GM13977 (cell line): ENCODE measurements around the gene AP3M1.

Source experiments
- DNase-seq: peaks from one replicate; pipeline ENCODE4 v3.0.0; 2012; ENCODE audit warnings: low spot score
- in situ Hi-C: fragments of 300-500 bp; cut with MboI; formaldehyde crosslinking; loops from one replicate; pipeline ENCODE4 v1.12.0; 2022; ENCODE audit warnings: low sequenced_read_pairs, low pct_unique_long_range_greater_than_20kb, mixed read lengths, inconsistent platforms; ENCODE audit not compliant: unreplicated experiment
- TF ChIP-seq, protein P1 (sequence below): IDR thresholded peaks from 2 replicates; pipeline ENCODE4 v1.5.1; 2012; ENCODE audit warnings: mild to moderate bottlenecking, control low read depth; ENCODE audit not compliant: insufficient read depth; ENCODE audit errors: extremely low read depth, missing control alignments

Gene AP3M1

DNA sequence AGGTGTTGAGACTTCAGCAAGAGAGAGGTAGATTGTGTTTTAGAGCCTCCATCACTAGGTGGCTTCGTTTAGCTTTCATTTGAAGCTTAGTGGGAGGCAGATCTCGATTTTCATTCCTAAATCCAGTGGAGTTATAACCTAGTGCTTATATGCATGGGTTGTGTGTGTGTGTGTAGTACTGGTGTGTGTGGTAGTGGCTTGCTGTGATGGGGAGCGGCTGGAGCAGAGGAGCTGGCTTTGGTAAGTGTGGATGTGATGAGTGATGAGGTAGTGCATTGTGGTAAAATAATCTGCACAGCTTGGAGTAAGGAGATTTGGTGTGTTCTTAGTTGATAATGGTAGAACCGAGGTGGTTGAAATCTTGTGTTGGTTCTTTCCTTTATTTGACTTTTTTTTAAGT is 43.2 kb downstream of the AP3M1 start:
- in situ Hi-C loops: no loop called here
- no peak for DNase-seq
- TF ChIP-seq, protein P1, sequence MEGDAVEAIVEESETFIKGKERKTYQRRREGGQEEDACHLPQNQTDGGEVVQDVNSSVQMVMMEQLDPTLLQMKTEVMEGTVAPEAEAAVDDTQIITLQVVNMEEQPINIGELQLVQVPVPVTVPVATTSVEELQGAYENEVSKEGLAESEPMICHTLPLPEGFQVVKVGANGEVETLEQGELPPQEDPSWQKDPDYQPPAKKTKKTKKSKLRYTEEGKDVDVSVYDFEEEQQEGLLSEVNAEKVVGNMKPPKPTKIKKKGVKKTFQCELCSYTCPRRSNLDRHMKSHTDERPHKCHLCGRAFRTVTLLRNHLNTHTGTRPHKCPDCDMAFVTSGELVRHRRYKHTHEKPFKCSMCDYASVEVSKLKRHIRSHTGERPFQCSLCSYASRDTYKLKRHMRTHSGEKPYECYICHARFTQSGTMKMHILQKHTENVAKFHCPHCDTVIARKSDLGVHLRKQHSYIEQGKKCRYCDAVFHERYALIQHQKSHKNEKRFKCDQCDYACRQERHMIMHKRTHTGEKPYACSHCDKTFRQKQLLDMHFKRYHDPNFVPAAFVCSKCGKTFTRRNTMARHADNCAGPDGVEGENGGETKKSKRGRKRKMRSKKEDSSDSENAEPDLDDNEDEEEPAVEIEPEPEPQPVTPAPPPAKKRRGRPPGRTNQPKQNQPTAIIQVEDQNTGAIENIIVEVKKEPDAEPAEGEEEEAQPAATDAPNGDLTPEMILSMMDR: no peak

DNA sequence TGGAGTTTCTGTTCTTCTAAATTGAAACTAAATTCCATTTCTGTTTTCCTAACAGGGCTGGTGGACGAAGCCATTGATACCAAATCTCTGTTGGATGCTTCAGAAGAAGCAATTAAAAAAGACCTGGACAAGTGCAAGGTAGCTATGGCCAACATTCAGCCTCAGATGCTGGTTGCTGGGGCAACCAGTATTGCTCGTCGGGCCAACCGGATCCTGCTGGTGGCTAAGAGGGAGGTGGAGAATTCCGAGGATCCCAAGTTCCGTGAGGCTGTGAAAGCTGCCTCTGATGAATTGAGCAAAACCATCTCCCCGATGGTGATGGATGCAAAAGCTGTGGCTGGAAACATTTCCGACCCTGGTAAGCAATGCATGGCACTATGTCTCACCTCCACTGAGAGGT is 45.6 kb downstream of the AP3M1 start:
- TF ChIP-seq, protein P1: no peak

DNA sequence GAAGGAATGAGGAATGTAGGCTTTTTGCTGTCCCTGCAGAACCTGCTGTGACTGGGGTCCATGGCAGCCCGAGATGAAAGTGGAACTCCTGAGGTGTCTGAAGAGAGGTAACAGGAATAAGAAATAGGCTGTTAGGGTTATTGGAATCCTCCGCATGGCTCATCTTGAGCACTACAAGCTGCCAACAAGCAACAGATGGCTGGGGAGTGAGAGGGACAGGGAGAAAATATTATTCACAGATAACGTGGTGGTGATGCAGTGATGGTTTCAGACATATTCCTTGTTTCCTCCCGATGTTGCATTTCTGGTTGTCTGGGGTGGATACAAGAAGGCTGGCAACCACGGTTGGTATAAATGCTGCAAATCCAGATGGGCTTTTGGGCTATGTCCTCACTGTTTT is 46.1 kb downstream of the AP3M1 start:
- TF ChIP-seq, protein P1: no peak
- in situ Hi-C loops: no loop called here
- no peak for DNase-seq

More for the DNA sequence above, 45.6 kb downstream of the AP3M1 start:
- in situ Hi-C loops: no loop called here
- no peak for DNase-seq

DNA sequence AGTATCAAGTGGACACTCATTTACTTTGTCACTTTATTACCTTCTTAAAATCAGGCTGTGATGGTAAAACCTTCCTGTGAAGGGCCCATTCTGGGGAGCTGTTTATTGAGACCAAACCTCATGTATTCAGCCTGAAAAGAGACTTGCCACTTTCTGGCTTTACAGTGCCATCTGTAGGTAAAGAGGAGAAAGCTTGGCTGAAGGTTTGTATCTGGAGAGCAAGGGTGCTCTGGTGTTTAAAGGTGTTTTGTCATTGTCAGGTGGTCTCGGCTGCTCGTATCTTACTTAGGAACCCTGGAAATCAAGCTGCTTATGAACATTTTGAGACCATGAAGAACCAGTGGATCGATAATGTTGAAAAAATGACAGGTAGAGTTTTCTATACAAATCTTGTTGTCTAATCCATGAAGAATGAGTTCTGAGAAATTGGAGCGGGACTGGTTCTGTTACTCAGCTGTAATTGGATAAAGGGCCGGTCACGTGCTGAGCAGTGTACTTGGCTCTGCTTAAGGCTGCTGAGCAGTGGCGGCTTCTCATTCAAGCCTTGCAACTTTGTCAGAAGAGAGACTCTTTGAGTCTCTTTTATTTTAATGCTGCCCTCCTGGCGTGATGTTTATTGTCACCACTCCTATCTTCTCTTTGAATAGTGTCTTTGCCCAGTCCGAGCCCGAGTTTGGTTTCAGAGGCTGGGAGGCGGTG is 46.9 kb downstream of the AP3M1 start:
- in situ Hi-C loops: no loop called here
- peak; percentile 69 for DNase-seq

DNA sequence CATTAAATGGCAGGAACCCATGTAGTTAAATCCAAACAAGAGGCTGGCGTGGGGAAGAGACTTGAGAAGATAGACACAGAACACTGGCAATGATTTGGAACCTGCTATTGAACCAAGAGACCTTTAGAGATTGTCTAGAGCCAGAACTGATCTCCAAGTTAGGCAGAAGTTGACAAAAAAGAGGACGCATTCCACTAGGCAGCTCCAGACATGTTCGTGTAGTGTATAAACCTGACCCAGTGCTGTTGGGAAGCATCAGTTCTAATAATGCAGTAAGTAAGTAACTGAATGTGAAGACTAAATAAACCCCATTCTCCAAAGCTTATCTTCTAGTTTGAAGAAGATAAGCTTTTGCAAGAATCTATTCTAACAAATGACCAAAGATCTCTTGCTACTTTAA is 50.8 kb downstream of the AP3M1 start:
- in situ Hi-C loops: no loop called here
- TF ChIP-seq, protein P1: no peak
- no peak for DNase-seq

More for the DNA sequence above, 46.9 kb downstream of the AP3M1 start:
- TF ChIP-seq, protein P1: peak; percentile 72

DNA sequence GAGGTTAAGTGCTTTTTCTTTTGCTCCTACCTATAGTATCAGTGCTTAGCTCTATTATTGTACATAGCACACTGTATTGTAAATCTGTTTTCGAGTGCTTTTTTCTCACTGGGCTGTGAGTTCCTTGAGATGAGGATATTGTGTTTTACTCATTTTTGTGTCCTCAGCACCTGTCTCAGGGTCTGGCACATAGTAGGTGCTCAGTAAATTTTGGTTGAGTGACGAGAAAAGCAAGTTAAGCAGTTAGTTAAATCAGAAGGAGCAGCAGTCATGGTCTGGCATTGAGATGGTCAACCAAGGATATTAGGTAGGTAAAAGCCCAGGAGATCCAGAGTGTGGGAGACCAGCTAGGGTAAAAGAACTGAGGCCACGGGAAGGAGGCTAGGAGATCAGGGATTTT is 51.2 kb downstream of the AP3M1 start:
- DNase-seq: no peak

More for the DNA sequence above, 51.2 kb downstream of the AP3M1 start:
- TF ChIP-seq, protein P1: no peak
- in situ Hi-C loops: no loop called here
